ENCODE data around the gene CSKMT. TPM values are rescaled to one million over a fixed set of nuclear protein-coding genes. Genes with fewer than 3 reads are reported as not detected.
"Not testable (repeated sequence)": the region's sequence is repeated elsewhere in the genome, so short reads cannot be mapped to it uniquely, and the experiment has no call there.

The CSKMT gene
- total and polyA plus RNA-seq, 2 donors (not counting 3 experiments of a cell fraction or from before 2014, with no cell fraction given) = 7.8 to 38.1 TPM

GRCh38 chr11:62650283-62650682 is 14.8 kb upstream of the CSKMT start:
- H3K4me3 ChIP-seq (replicated peaks in 1 of 3; ENCODE audit: insufficient read depth in 1 of 3, low read depth in 1 of 3, low read length in 3 of 3); FAIRE-seq; H3K9me3 ChIP-seq (replicated peaks; ENCODE audit: control insufficient read depth, insufficient read depth, low read length); DNase-seq (ENCODE audit: low read depth, low spot score); H3K9me1 ChIP-seq (replicated peaks; ENCODE audit: control insufficient read depth, extremely low read depth, insufficient read depth, low read length); H3K27me3 ChIP-seq (ENCODE audit: control insufficient read depth in 2 of 2, insufficient read depth in 2 of 2, low read length in 2 of 2); H3K27ac ChIP-seq (ENCODE audit: insufficient read depth, low read depth, low read length); H3K9ac ChIP-seq (replicated peaks; ENCODE audit: extremely low read depth, insufficient read depth, low read length); H4K20me1 ChIP-seq (replicated peaks; ENCODE audit: control insufficient read depth, extremely low read depth, insufficient read depth, low read length); dilution Hi-C loops (cut with MboI; ENCODE audit: extremely low pct_ligation_motif_present, low sequenced_read_pairs); H3K4me1 ChIP-seq (ENCODE audit: control insufficient read depth, extremely low read depth, insufficient read depth, low read length); BruUV-seq (replicated peaks); H2AFZ ChIP-seq (ENCODE audit: low read depth, low read length); H3K4me2 ChIP-seq (ENCODE audit: insufficient read depth, low read length): not testable (repeated sequence)
- ChIA-PET POLR2A (interaction anchor here (1.4 kb wide), 1 partner anchor 15 kb away, joined by 4 read pairs; the partner anchor contains the start of genes C11orf98 and CSKMT), CTCF (interaction anchor here (0.6 to 1.9 kb wide), 2 partner anchors 10 to 44 kb away, joined by 3 to 4 read pairs; no protein-coding TSS in a partner anchor)
- intact Hi-C loops (cut with micrococcal nuclease) = loop anchor here (5.0 kb wide), 1 partner anchor 57 kb away; the partner anchor contains the start of genes BSCL2 and GNG3
- peaks cover 31% of the 10 kb centered on the region for H3K79me2 ChIP-seq (ENCODE audit: control insufficient read depth, insufficient read depth, low read length)
- H3K36me3 ChIP-seq (ENCODE audit: control insufficient read depth in 2 of 2, extremely low read depth in 1 of 2, insufficient read depth in 2 of 2, low read length in 2 of 2) = peaks cover 7 to 21% of the 10 kb centered on the region in 2 experiments

GRCh38 chr11:62652161-62653006 is 12.7 kb upstream of the CSKMT start:
- FAIRE-seq = peak; percentile 49
- no peak for DNase-seq (ENCODE audit: low read depth, low spot score)
- no peaks in the 10 kb centered on the region for H4K20me1 ChIP-seq (replicated peaks; ENCODE audit: control insufficient read depth, extremely low read depth, insufficient read depth, low read length)
- peak overlapping the region; percentile 95 for H3K9ac ChIP-seq (replicated peaks; ENCODE audit: extremely low read depth, insufficient read depth, low read length)
- no peaks in the 10 kb centered on the region for H3K27me3 ChIP-seq (ENCODE audit: control insufficient read depth in 2 of 2, insufficient read depth in 2 of 2, low read length in 2 of 2)
- POLR2A ChIA-PET = interaction anchor here (0.6 to 5.3 kb wide), 5 partner anchors 13 to 79 kb away, joined by 3 to 71 read pairs (median 6); partner anchors contain the start of genes C11orf98, CSKMT, EEF1G and TUT1
- H3K4me2 ChIP-seq (ENCODE audit: insufficient read depth, low read length) = peak overlapping the region; percentile 78
- H3K4me3 ChIP-seq (replicated peaks in 1 of 3; ENCODE audit: insufficient read depth in 1 of 3, low read depth in 1 of 3, low read length in 3 of 3) = peak overlapping the region; percentile 61 to 76 (median 74)
- H3K79me2 ChIP-seq (ENCODE audit: control insufficient read depth, insufficient read depth, low read length) = peaks cover 21% of the 10 kb centered on the region
- CTCF ChIA-PET = interaction anchor here (0.7 to 1.4 kb wide), 7 partner anchors 11 to 257 kb away, joined by 3 to 15 read pairs (median 4); partner anchors contain the start of genes C11orf98, CSKMT, EML3 and ZBTB3
- peak overlapping the region; percentile 73 for H3K27ac ChIP-seq (ENCODE audit: insufficient read depth, low read depth, low read length)
- BruUV-seq (replicated peaks) = TSS peak; percentile 77
- no peaks in the 10 kb centered on the region for H3K9me3 ChIP-seq (replicated peaks; ENCODE audit: control insufficient read depth, insufficient read depth, low read length)
- dilution Hi-C loops (cut with MboI; ENCODE audit: extremely low pct_ligation_motif_present, low sequenced_read_pairs) (no loop called here), intact Hi-C loops (cut with micrococcal nuclease) (loop anchor here (1.0 to 5.0 kb wide), 2 partner anchors 13 to 55 kb away; partner anchors contain the start of genes BSCL2, C11orf98, CSKMT and GNG3)
- H2AFZ ChIP-seq (ENCODE audit: low read depth, low read length) = peak overlapping the region; percentile 70
- H3K4me1 ChIP-seq (ENCODE audit: control insufficient read depth, extremely low read depth, insufficient read depth, low read length) = peaks cover 2% of the 10 kb centered on the region
- H3K36me3 ChIP-seq (ENCODE audit: control insufficient read depth in 2 of 2, extremely low read depth in 1 of 2, insufficient read depth in 2 of 2, low read length in 2 of 2) = peaks cover 7 to 19% of the 10 kb centered on the region in 2 experiments
- no peak for TF ChIP-seq JUN (IDR thresholded peaks at IDR 0.05; ENCODE audit: borderline replicate concordance, insufficient read depth, insufficient read length, low read depth)
- H3K9me1 ChIP-seq (replicated peaks; ENCODE audit: control insufficient read depth, extremely low read depth, insufficient read depth, low read length) = no peaks in the 10 kb centered on the region

All from endothelial cell of umbilical vein (primary cell).